CD14-positive monocyte (primary cell): ENCODE results near the gene ZNRF4. TPM values are rescaled to one million over a fixed set of nuclear protein-coding genes. Genes with fewer than 3 reads are reported as not detected.

Source experiments
- DNase-seq, 3 donors: peaks; one replicate each; pipeline ENCODE4 v3.0.0-alpha.2; 2011 to 2022
- H2AFZ ChIP-seq: 2 replicates; pipeline ENCODE4 v1.6.0; 2012; ENCODE audit warnings: mild to moderate bottlenecking, low read depth, low read length, inconsistent platforms; ENCODE audit not compliant: insufficient read depth, poor library complexity, severe bottlenecking
- H3K27ac ChIP-seq, 2 donors: 1 replicate in 1 of 2; 2 replicates in 1 of 2; pipeline ENCODE4 v1.5.1; 2012 to 2013; ENCODE audit warnings: low read length in 2 of 2, control low read depth in 1 of 2, inconsistent platforms in 1 of 2, low read depth in 1 of 2, mild to moderate bottlenecking in 1 of 2
- H3K27me3 ChIP-seq, 2 donors: one replicate each; pipeline versions ENCODE4 v1.6.0 to v1.6.1; 2011 to 2013; ENCODE audit warnings: low read length in 2 of 2; ENCODE audit not compliant: control insufficient read depth in 2 of 2, insufficient read depth in 2 of 2
- H3K36me3 ChIP-seq, 2 donors: replicated peaks in 1 of 2; 1 replicate in 1 of 2; 2 replicates in 1 of 2; pipeline versions ENCODE4 v1.5.1 to v1.6.1; 2012 to 2013; ENCODE audit warnings: low read length in 2 of 2, control low read depth in 1 of 2, inconsistent platforms in 1 of 2, mild to moderate bottlenecking in 1 of 2; ENCODE audit not compliant: insufficient read depth in 2 of 2, control insufficient read depth in 1 of 2
- H3K4me1 ChIP-seq, 2 donors: 1 replicate in 1 of 2; 2 replicates in 1 of 2; pipeline versions ENCODE4 v1.5.1 to v1.6.1; 2012 to 2013; ENCODE audit warnings: low read length in 2 of 2, control low read depth in 1 of 2, inconsistent platforms in 1 of 2, mild to moderate bottlenecking in 1 of 2, moderate library complexity in 1 of 2; ENCODE audit not compliant: insufficient read depth in 2 of 2, control insufficient read depth in 1 of 2
- H3K4me2 ChIP-seq: replicated peaks from 2 replicates; pipeline ENCODE3; 2012; ENCODE audit warnings: low read length, moderate library complexity, mild to moderate bottlenecking; ENCODE audit not compliant: poor library complexity, severe bottlenecking; ENCODE audit errors: extremely low read depth
- H3K4me3 ChIP-seq, 3 experiments: fragments of 200-600 bp in 1 of 3; sonication (generic) in 1 of 3; replicated peaks in 1 of 3; 1 replicate in 2 of 3; 2 replicates in 1 of 3; pipeline ENCODE4 v1.5.1; 2011 to 2013; ENCODE audit warnings: low read length in 3 of 3, mild to moderate bottlenecking in 3 of 3, control low read depth in 2 of 3, low read depth in 2 of 3, inconsistent platforms in 1 of 3, moderate library complexity in 1 of 3
- H3K79me2 ChIP-seq: 2 replicates; pipeline ENCODE4 v1.6.0; 2012; ENCODE audit warnings: mild to moderate bottlenecking, control low read depth, inconsistent platforms, low read length, moderate library complexity; ENCODE audit not compliant: insufficient read depth
- H3K9ac ChIP-seq: 2 replicates; pipeline ENCODE4 v1.6.0; 2017; ENCODE audit warnings: low read length, mild to moderate bottlenecking; ENCODE audit not compliant: insufficient read depth, poor library complexity, severe bottlenecking
- H3K9me3 ChIP-seq, 2 donors: replicated peaks in 1 of 2; 1 replicate in 1 of 2; 2 replicates in 1 of 2; pipeline versions ENCODE4 v1.5.1 to v1.6.1; 2012 to 2013; ENCODE audit warnings: low read length in 2 of 2, control low read depth in 1 of 2; ENCODE audit not compliant: control insufficient read depth in 1 of 2, insufficient read depth in 1 of 2
- H4K20me1 ChIP-seq: 2 replicates; pipeline ENCODE4 v1.6.0; 2012; ENCODE audit warnings: mild to moderate bottlenecking, low read length, control low read depth, moderate library complexity; ENCODE audit not compliant: insufficient read depth
- H3K27ac Mint-ChIP-seq, 7 donors: one replicate each; pipeline ENCODE4 v1.8.0; 2020; ENCODE audit warnings: mild to moderate bottlenecking in 7 of 7, mixed read lengths in 7 of 7, moderate library complexity in 6 of 7, inconsistent platforms in 2 of 7
- H3K27me3 Mint-ChIP-seq, 3 donors: one replicate each; pipeline ENCODE4 v1.8.0; 2021 to 2022; ENCODE audit warnings: low read depth in 3 of 3, mild to moderate bottlenecking in 3 of 3, mixed read lengths in 3 of 3, moderate library complexity in 3 of 3, inconsistent platforms in 1 of 3
- H3K36me3 Mint-ChIP-seq, 2 donors: one replicate each; pipeline ENCODE4 v1.8.0; 2020; ENCODE audit warnings: mixed read lengths in 2 of 2, inconsistent platforms in 1 of 2, mild to moderate bottlenecking in 1 of 2
- H3K4me1 Mint-ChIP-seq: one replicate; pipeline ENCODE4 v1.8.0; 2020; ENCODE audit warnings: mild to moderate bottlenecking, mixed read lengths
- H3K4me3 Mint-ChIP-seq, 2 donors: one replicate each; pipeline ENCODE4 v1.8.0; 2020; ENCODE audit warnings: mild to moderate bottlenecking in 2 of 2, mixed read lengths in 2 of 2, moderate library complexity in 1 of 2
- H3K9me3 Mint-ChIP-seq, 7 donors: one replicate each; pipeline ENCODE4 v1.8.0; 2020 to 2022; ENCODE audit warnings: mixed read lengths in 7 of 7, mild to moderate bottlenecking in 6 of 7, moderate library complexity in 6 of 7, inconsistent platforms in 2 of 7
- CTCF ChIP-seq: fragments of 200-600 bp; IDR thresholded peaks from one replicate; pipeline ENCODE4 v1.8.0; 2022; ENCODE audit warnings: antibody characterized with exemption, mild to moderate bottlenecking
- WGBS: methylation state at CpG from one replicate; pipeline ENCODE4 v1.1.5; 2013; ENCODE audit warnings: missing lambda C conversion rate; ENCODE audit not compliant: insufficient coverage; 5-methylcytosine and 5-hydroxymethylcytosine counted together
- intact Hi-C, 2 donors: fragments of 100-400 bp; cut with micrococcal nuclease; formaldehyde crosslinking; loops; one replicate each; pipeline versions ENCODE4 v1.15.0 to v1.15.1; 2023
- polyA plus RNA-seq, 3 donors: library from polyadenylated mRNA; depleted of rRNA in 1 of 3; unstranded in 2 of 3; stranded (reverse) in 1 of 3; fragments of 300-500 nt in 2 of 3; fragments of >200 nt in 1 of 3; fragmentation: Illumina TruSeq in 2 of 3; gene quantifications; 1 replicate in 2 of 3; 2 replicates in 1 of 3; pipeline ENCODE4 v1.2.3, GENCODE V29; 2012 to 2021

Gene ZNRF4
- polyA plus RNA-seq, 3 donors, result not detected

GRCh38 chr19:5430237-5430636 is 25.0 kb upstream of the ZNRF4 start:
- Mint-ChIP-seq H3K27ac (no peak overlapping the region), H3K4me1 (no peaks in the 10 kb centered on the region), H3K9me3 (peaks cover 0 to 5% (median 0%) of the 10 kb centered on the region in 7 donors), H3K27me3 (peaks cover 9 to 12% (median 9%) of the 10 kb centered on the region in 3 donors), H3K4me3 (no peak overlapping the region), H3K36me3 (no peaks in the 10 kb centered on the region)
- no peak overlapping the region for H3K4me3 ChIP-seq
- no peaks in the 10 kb centered on the region for H3K36me3 ChIP-seq
- no peaks in the 10 kb centered on the region for H3K27me3 ChIP-seq
- no peaks in the 10 kb centered on the region for H3K9me3 ChIP-seq
- no peak for DNase-seq
- no peaks in the 10 kb centered on the region for H3K4me1 ChIP-seq
- H3K79me2 ChIP-seq, result no peaks in the 10 kb centered on the region
- no peak for TF ChIP-seq CTCF
- no peak overlapping the region for H3K9ac ChIP-seq
- whole genome bisulfite sequencing, result 52% methylated on average over 7 of the region's 10 CpGs
- no peaks in the 10 kb centered on the region for H4K20me1 ChIP-seq
- no peak overlapping the region for H3K4me2 ChIP-seq
- intact Hi-C loops, result no loop called here
- no peak overlapping the region for H3K27ac ChIP-seq
- H2AFZ ChIP-seq, result no peak overlapping the region

- Histone ChIP-seq H2AFZ (no peak overlapping the region), H3K9me3 (no peaks in the 10 kb centered on the region), H3K36me3 (no peaks in the 10 kb centered on the region), H3K27ac (no peak overlapping the region), H3K79me2 (no peaks in the 10 kb centered on the region), H3K9ac (no peak overlapping the region), H3K4me2 (no peak overlapping the region), H3K27me3 (peaks cover 0 to 7% of the 10 kb centered on the region in 2 donors), H4K20me1 (no peaks in the 10 kb centered on the region), H3K4me1 (no peaks in the 10 kb centered on the region), H3K4me3 (no peak overlapping the region)
- Mint-ChIP-seq H3K4me1 (no peaks in the 10 kb centered on the region), H3K36me3 (no peaks in the 10 kb centered on the region), H3K4me3 (no peak overlapping the region), H3K27me3 (peaks cover 15 to 33% (median 29%) of the 10 kb centered on the region in 3 donors), H3K9me3 (peaks cover 0 to 8% (median 0%) of the 10 kb centered on the region in 7 donors), H3K27ac (no peak overlapping the region)
- DNase-seq, result no peak
- intact Hi-C loops, result no loop called here
- TF ChIP-seq CTCF, result no peak
- WGBS, result no CpG with 5 or more reads among the region's 5 CpGs
These were observed 22.5 kb upstream of the ZNRF4 start for GRCh38 chr19:5432687-5433086.
